Measurements from ENCODE around the gene NEURL1B.

GRCh38 chr5:172670005-172670402 lies 28.9 kb downstream of the NEURL1B start:
- TF ChIP-seq CTCF (IDR thresholded peaks at IDR 0.05; ENCODE audit: insufficient read depth, low read depth, low read length) (no peak), EZH2 (IDR thresholded peaks at IDR 0.05; ENCODE audit: insufficient read depth, low read length) (no peak)
